ENCODE data around the gene CDC42EP5. TPM values are rescaled to one million over a fixed set of nuclear protein-coding genes. Genes with fewer than 3 reads are reported as not detected.

Gene CDC42EP5
- total and polyA plus RNA-seq, 10 of the 15 experiments (the other 5 are each of a cell fraction or from before 2014, with no cell fraction given): 0.42 to 1.8 (median 1.4) TPM; not detected in 6

DNA sequence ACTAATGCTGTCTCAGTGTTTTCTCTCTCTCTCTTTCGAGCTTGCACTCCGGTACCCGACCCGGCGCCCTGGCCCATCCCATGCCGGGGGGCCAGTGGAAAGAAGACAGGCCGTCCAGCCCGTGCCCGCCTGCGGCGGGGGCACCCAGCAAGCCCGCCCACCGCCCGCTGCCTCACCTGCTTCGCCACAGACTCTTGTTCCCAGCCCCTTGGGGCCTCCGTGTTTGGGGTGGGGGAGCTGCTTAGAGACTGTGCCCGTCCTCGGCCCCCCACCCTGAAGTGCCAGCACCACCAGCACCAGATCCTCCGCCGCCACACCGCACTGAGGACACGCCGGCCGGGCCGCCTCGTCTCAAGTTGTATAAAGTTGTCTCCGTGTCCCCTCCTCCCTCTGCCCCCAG lies 11.9 kb downstream of the CDC42EP5 start:
- H4K20me1 ChIP-seq (ENCODE audit: control insufficient read depth, insufficient read depth): no peaks in the 10 kb centered on the region
- TSS peak; percentile 80 for BruUV-seq (replicated peaks)
- 87% methylated on average over 27 of the region's 27 CpGs for WGBS (ENCODE audit: insufficient coverage, insufficient replicate concordance, low lambda C conversion rate, missing lambda C conversion rate)
- no peak overlapping the region for H3K27ac ChIP-seq (ENCODE audit: control insufficient read depth, insufficient read depth)
- peaks cover 12% of the 10 kb centered on the region for H3K4me1 ChIP-seq (ENCODE audit: control insufficient read depth, insufficient read depth, low read length)
- H3K27me3 ChIP-seq (replicated peaks in 1 of 2; ENCODE audit: control insufficient read depth in 2 of 2, insufficient read depth in 2 of 2, low read length in 1 of 2): no peaks in the 10 kb centered on the region
- POLR2A ChIA-PET: interaction anchor here (0.7 to 1.7 kb wide), 2 partner anchors 13 to 1184 kb away, joined by 3 to 13 read pairs; partner anchors contain the start of gene LENG8
- ATAC-seq (no peak), FAIRE-seq (no peak), DNase-seq (ENCODE audit: low read depth, low spot score) (no peak)
- no peak overlapping the region for H2AFZ ChIP-seq (ENCODE audit: control insufficient read depth, low read depth, low read length)
- no peak overlapping the region for H3K9ac ChIP-seq (ENCODE audit: control insufficient read depth, insufficient read depth, low read length)
- CTCF ChIA-PET: no interaction called here
- SMC1A ChIA-PET (ENCODE audit: uncharacterized antibody, unreplicated experiment): interaction anchor here (0.5 kb wide), 1 partner anchor 1129 kb away, joined by 3 read pairs; no protein-coding TSS in a partner anchor
- in situ Hi-C loops (cut with MboI) (loop anchor here (10.0 kb wide), 1 partner anchor 1194 kb away; the partner anchor contains the start of gene U2AF2), intact Hi-C loops (cut with micrococcal nuclease; ENCODE audit: unreplicated experiment) (no loop called here)
- RAD21 ChIA-PET (ENCODE audit: unreplicated experiment): no interaction called here
- no peaks in the 10 kb centered on the region for H3K9me3 ChIP-seq (replicated peaks; ENCODE audit: control insufficient read depth, insufficient read depth, low read length)
- TF ChIP-seq ZZZ3 (IDR thresholded peaks at IDR 0.05; ENCODE audit: control insufficient read depth, insufficient read length, low read depth): no peak
- TF ChIP-seq POLR2AphosphoS5 (IDR thresholded peaks at IDR 0.05; ENCODE audit: low read length): peak; percentile 21; the same call in 1 of the 2 replicates
- TF ChIP-seq NR2C1 (IDR thresholded peaks at IDR 0.05): no peak
- no peak for TF ChIP-seq CHD1 (IDR thresholded peaks at IDR 0.05; ENCODE audit: low read depth, low read length)
- TF ChIP-seq IKZF2 (IDR thresholded peaks at IDR 0.05): no peak
- no peak for TF ChIP-seq REST (IDR thresholded peaks at IDR 0.05; ENCODE audit: low read depth, low read length)
- TF ChIP-seq PAX8 (IDR thresholded peaks at IDR 0.05): no peak
- no peak for TF ChIP-seq MEF2B (IDR thresholded peaks at IDR 0.05; ENCODE audit: partially characterized antibody, poor library complexity, severe bottlenecking)
- TF ChIP-seq ZBED1 (IDR thresholded peaks at IDR 0.05; ENCODE audit: borderline replicate concordance): no peak
- peak; percentile 50; the same call in 1 of the 2 replicates for TF ChIP-seq POLR2A (IDR thresholded peaks at IDR 0.05; ENCODE audit: low read depth, low read length)
- no peak for TF ChIP-seq ZBTB11 (CRISPR knock-in tag; IDR thresholded peaks at IDR 0.05)
- H3K4me3 ChIP-seq: no peak overlapping the region
- H3K36me3 ChIP-seq (ENCODE audit: control insufficient read depth in 2 of 2, insufficient read depth in 2 of 2, low read length in 1 of 2): peaks cover 11 to 46% of the 10 kb centered on the region in 2 experiments
- no peak overlapping the region for H3K4me2 ChIP-seq (ENCODE audit: control insufficient read depth, insufficient read depth)
- H3K79me2 ChIP-seq (ENCODE audit: control insufficient read depth, insufficient read depth, low read length): peaks cover 14% of the 10 kb centered on the region

Measured in GM12878 (cell line).